ENCODE data around the gene LIPF. TPM values are rescaled to one million over a fixed set of nuclear protein-coding genes. Genes with fewer than 3 reads are reported as not detected.

The LIPF gene
- total RNA-seq, 1 experiment from 2014 or later = not detected

DNA sequence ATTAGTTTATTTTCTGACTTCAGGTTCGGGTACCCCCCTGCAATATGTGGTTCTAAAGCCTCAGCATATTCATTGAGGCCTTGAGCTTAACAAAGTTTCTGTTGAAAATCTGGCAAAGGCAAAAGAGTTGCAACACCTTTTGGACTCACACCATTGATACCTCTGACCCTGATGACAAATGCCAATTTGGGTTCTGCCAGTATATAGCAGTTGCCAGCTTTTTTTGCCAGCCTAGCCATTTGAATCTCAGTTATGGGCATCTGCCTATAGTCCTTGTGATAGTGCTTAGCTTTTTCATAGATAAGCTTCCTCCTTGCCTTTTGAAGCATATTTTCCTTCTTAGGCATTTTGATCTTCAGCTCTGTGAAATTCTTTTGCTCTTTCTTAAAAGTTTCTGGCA, 45.7 kb upstream of the LIPF start:
- H2AFZ ChIP-seq = no peak overlapping the region
- no peaks in the 10 kb centered on the region for H3K36me3 ChIP-seq (ENCODE audit: low read depth)
- H3K79me2 ChIP-seq (ENCODE audit: low read depth) = no peaks in the 10 kb centered on the region
- H3F3A ChIP-seq (ENCODE audit: insufficient read depth, low read depth) = no peaks in the 10 kb centered on the region
- H3K4me1 ChIP-seq (replicated peaks; ENCODE audit: insufficient read depth) = no peaks in the 10 kb centered on the region
- H3K27ac ChIP-seq = no peak overlapping the region
- no peak for DNase-seq
- no peaks in the 10 kb centered on the region for H3K9me2 ChIP-seq (ENCODE audit: insufficient read depth)
- no peak for TF ChIP-seq EZH2 (IDR thresholded peaks at IDR 0.05; ENCODE audit: low read depth)
- TF ChIP-seq, protein P1, sequence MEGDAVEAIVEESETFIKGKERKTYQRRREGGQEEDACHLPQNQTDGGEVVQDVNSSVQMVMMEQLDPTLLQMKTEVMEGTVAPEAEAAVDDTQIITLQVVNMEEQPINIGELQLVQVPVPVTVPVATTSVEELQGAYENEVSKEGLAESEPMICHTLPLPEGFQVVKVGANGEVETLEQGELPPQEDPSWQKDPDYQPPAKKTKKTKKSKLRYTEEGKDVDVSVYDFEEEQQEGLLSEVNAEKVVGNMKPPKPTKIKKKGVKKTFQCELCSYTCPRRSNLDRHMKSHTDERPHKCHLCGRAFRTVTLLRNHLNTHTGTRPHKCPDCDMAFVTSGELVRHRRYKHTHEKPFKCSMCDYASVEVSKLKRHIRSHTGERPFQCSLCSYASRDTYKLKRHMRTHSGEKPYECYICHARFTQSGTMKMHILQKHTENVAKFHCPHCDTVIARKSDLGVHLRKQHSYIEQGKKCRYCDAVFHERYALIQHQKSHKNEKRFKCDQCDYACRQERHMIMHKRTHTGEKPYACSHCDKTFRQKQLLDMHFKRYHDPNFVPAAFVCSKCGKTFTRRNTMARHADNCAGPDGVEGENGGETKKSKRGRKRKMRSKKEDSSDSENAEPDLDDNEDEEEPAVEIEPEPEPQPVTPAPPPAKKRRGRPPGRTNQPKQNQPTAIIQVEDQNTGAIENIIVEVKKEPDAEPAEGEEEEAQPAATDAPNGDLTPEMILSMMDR (conservative IDR thresholded peaks at IDR 0.05) = no peak
- no peak overlapping the region for H3K4me3 ChIP-seq
- POLR2A ChIA-PET (ENCODE audit: unreplicated experiment) = no interaction called here
- H4K20me1 ChIP-seq (ENCODE audit: insufficient read depth) = no peaks in the 10 kb centered on the region
- no peak overlapping the region for H3K4me2 ChIP-seq
- no TSS peak for BruUV-seq (replicated peaks)
- H3K9me3 ChIP-seq (ENCODE audit: insufficient read depth, low read depth) = no peaks in the 10 kb centered on the region
- intact Hi-C loops (cut with micrococcal nuclease; ENCODE audit: unreplicated experiment) = no loop called here
- CTCF ChIA-PET = no interaction called here
- H3K27me3 ChIP-seq (ENCODE audit: insufficient read depth, low read depth) = no peaks in the 10 kb centered on the region

DNA sequence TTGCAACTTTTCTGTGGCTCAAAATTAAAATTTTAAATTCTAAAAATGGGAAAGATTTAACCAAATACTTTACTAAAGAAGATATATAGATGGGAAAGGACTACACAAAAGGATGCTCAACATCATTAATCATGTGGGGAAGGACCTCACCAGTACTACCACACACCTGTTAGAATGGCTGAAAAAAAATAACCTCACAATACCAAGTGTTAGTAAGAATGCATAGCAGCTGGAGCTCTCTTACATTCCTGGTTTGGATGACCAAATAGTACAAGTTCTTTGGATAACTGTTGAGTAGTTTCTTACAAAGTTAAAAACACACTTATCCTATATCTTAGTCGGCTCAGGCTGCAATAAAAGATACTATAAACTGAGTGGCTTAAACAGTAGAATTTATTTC, 43.8 kb upstream of the LIPF start:
- Histone ChIP-seq H3K4me2 (no peak overlapping the region), H3K27ac (no peak overlapping the region), H2AFZ (no peak overlapping the region), H3F3A (ENCODE audit: insufficient read depth, low read depth) (no peaks in the 10 kb centered on the region), H3K9me3 (ENCODE audit: insufficient read depth, low read depth) (no peaks in the 10 kb centered on the region), H4K20me1 (ENCODE audit: insufficient read depth) (no peaks in the 10 kb centered on the region), H3K4me1 (replicated peaks; ENCODE audit: insufficient read depth) (no peaks in the 10 kb centered on the region), H3K36me3 (ENCODE audit: low read depth) (no peaks in the 10 kb centered on the region), H3K79me2 (ENCODE audit: low read depth) (no peaks in the 10 kb centered on the region), H3K9me2 (ENCODE audit: insufficient read depth) (no peaks in the 10 kb centered on the region), H3K27me3 (ENCODE audit: insufficient read depth, low read depth) (no peaks in the 10 kb centered on the region), H3K4me3 (no peak overlapping the region)
- no TSS peak for BruUV-seq (replicated peaks)
- POLR2A ChIA-PET (ENCODE audit: unreplicated experiment) = interaction anchor here (0.7 kb wide), 1 partner anchor 277 kb away, joined by 5 read pairs; no protein-coding TSS in a partner anchor
- intact Hi-C loops (cut with micrococcal nuclease; ENCODE audit: unreplicated experiment) = no loop called here
- CTCF ChIA-PET = no interaction called here
- TF ChIP-seq EZH2 (IDR thresholded peaks at IDR 0.05; ENCODE audit: low read depth) = no peak
- TF ChIP-seq, protein P1 (conservative IDR thresholded peaks at IDR 0.05) = no peak
- no peak for DNase-seq

DNA sequence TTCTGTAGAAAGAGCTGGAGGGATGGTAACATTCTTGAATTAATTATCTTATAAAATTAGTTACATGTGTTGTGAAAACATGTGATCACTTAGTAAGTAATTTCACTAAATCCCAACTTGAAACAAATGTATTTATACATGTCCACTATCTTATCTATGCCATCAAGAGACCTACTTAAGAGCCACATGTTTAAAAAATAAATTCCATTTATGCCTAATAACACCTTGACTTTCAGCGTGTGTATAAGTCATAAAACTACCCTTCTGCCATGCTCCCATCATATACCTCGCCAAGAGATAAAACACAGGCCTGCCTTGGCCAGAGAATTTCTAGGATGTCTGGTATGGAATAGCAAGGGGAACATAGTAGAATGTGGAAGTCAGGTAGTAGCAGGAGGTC, 40.4 kb upstream of the LIPF start:
- Histone ChIP-seq H3K36me3 (ENCODE audit: low read depth) (no peaks in the 10 kb centered on the region), H3K4me1 (replicated peaks; ENCODE audit: insufficient read depth) (no peaks in the 10 kb centered on the region), H4K20me1 (ENCODE audit: insufficient read depth) (no peaks in the 10 kb centered on the region), H3K27ac (no peak overlapping the region), H3K27me3 (ENCODE audit: insufficient read depth, low read depth) (no peaks in the 10 kb centered on the region), H2AFZ (no peak overlapping the region), H3K4me2 (no peak overlapping the region), H3K4me3 (no peak overlapping the region), H3K9me2 (ENCODE audit: insufficient read depth) (no peaks in the 10 kb centered on the region), H3K79me2 (ENCODE audit: low read depth) (no peaks in the 10 kb centered on the region), H3F3A (ENCODE audit: insufficient read depth, low read depth) (no peaks in the 10 kb centered on the region), H3K9me3 (ENCODE audit: insufficient read depth, low read depth) (no peaks in the 10 kb centered on the region)
- DNase-seq = no peak
- intact Hi-C loops (cut with micrococcal nuclease; ENCODE audit: unreplicated experiment) = no loop called here
- ChIA-PET POLR2A (ENCODE audit: unreplicated experiment) (no interaction called here), CTCF (no interaction called here)
- no peak for TF ChIP-seq EZH2 (IDR thresholded peaks at IDR 0.05; ENCODE audit: low read depth)
- TF ChIP-seq, protein P1 (conservative IDR thresholded peaks at IDR 0.05) = no peak
- BruUV-seq (replicated peaks) = no TSS peak

Measured in PC-9 (cell line).